Fibroblast of skin of left biceps (primary cell): ENCODE measurements around the gene SLC25A21.
"Not testable (repeated sequence)": the region's sequence is repeated elsewhere in the genome, so short reads cannot be mapped to it uniquely, and the experiment has no call there.

ENCODE experiments used
- DNase-seq, 2 experiments: peaks; one replicate each; pipeline ENCODE4 v3.0.0-alpha.2; 2013; ENCODE audit warnings: low read depth in 2 of 2

Gene SLC25A21

DNA sequence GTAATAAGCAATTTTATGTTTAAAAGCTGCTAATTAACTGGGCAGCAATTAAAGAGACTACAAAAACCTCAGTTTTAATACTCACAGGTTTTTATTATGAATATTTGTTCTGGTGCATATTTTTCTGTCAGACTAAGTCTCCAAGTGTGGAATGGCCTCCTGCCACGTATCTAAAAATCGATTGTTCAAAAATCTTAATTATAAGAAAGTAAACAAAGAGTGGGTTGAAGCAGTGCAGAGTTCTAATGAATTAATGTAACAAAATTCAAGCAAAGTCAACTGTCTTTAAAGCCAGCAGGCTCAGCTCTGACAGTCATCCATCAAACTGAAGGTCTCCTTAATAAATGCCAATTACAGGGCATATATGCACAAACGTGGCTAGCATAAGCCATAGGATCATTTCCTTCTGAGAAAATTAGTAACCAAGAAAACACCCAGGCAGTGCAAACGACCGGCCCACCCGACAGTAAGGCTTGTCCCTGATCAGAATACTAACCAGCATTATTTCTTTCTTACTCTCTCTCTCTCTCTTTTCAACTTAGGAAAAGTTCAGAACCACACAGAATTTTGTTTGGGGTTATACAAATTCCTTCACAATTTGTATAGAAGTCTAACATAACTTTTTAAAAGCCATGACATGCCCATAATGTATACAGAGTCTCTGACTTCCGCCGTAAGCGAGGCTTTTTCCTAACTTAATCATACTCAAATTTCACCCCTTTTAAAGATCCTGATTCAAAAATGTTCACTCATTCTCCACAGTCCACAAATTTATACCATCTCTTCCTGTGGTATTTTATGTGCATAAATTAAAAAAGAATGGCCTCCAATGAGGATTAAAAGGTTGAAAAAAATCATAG lies 83.8 kb downstream of the SLC25A21 start:
- no peak for DNase-seq

DNA sequence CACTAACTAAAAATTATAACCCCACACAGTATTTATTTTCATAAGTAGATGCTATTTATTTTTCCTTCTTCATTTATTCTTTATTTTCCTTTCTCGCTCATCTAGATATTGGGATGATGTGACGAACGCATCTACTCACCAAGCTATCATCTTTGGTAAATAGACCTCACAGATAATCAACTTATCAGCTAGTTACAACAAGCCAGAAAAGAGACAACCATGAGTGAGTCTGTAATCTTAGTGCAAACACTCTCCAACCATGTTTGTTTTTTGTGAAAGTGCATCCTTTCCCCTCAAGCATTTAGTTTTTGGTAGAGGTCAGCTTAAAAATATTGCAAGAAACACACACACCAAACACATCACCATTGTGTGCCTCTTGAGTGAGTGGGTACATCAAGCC lies 84.9 kb downstream of the SLC25A21 start:
- no peak for DNase-seq

DNA sequence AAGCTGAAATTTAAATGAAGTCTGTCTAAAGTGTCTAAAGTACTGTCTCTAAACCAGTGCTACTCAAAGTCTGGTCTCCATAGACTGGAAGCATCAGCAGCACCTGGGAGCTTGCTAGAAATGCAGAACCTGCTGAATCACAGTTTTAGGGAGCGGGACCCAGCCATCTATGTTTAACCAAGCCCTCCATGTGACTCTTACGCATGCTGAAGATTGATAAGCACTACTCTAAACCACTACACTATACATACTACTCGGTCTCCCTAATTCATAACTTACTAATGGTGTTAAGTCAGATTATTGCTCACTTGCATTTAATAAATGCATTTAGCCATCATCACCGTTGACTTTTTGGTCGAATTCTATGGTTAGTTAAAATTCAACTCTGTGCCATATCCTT lies 88.8 kb downstream of the SLC25A21 start:
- no peak for DNase-seq

DNA sequence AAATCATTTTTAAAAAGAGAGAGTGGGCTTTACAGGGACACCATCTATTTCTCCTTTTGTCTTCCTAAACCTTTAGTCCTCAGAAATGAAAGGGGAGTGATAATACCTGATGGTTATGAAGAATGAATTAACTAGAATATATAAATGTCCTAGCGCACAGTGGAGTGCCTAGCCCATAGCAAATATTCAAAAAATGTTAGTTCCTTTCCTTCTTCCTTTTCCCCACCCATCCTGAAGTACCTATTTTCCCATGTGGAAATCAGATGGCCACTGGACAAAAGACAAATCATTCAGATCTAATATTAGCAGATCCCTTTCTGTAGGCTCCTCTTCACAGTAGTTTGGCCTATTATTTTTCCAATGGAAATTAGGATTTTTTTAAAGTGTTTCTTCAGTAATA lies 90.0 kb downstream of the SLC25A21 start:
- DNase-seq: no peak

DNA sequence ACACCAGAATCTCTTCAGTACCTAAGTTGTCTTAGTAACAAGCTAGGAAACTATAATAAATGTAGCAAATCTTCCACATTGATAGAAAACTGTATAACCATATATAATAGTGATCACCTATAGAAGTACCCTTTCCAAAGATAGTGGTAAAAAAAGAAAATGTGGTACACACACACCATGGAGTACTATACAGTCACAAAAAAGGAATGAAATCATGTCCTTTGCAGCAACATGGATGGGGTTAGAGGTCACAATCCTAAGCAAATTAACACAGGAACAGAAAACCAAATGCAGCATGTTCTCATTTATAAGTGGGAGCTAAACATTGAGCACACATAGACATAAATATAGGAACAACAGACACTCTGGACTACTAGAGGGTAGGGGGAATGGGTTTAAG lies 90.5 kb downstream of the SLC25A21 start:
- DNase-seq: no peak

DNA sequence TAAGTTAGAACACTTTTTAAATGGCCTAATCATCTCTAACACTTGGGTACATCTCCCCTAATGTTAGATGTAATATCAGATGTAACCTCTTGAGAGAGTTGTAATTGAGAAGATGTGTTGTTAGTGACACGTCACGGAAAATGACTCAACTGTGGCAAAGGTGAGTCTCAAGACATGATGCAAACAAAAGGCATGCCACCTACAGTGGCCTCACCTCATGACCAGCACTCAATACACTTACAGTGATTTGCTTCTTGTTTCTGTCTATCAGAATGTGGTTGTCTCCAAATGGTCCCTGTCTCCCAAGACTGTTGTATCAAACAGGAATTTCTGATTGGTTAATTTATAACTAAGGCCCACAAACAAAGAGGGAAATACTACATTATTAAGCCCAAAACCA lies 91.2 kb downstream of the SLC25A21 start:
- no peak for DNase-seq

DNA sequence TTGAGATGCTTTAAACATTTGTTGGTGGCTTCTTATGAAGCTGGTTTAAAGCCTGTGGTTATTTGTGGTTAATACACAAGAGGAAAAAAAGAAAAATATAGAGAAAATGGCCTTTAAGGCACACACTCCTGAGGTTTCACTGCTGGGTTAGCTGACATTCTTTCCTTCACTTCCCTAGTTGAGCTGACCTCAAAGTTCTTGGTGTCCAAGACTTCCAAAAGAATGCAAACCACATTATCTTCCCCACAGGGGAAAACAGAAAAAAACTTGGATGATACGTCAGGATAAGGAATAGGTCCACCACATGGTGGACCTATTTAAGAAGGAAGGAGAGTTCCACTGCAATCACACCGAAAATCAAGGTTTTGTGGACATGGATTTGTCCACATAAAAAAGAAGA lies 94.3 kb downstream of the SLC25A21 start:
- DNase-seq: no peak

DNA sequence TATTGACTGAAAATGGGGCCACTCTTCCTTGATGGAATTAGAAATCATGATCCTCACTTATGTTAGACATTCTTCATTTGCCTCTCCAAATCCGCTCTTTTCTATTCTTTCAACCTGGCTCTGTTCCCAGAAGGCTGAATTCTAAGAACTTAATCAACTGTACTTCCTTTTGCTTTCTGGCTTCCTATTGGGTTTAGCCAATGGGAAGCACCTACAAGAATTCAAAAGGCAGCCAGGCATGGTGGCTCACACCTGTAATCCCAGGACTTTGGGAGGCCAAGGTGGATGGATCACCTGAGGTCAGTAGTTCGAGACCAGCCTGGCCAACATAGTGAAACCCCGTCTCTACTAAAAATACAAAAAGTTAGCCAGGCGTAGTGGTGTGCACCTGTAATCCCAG lies 98.1 kb downstream of the SLC25A21 start:
- DNase-seq: not testable (repeated sequence)

DNA sequence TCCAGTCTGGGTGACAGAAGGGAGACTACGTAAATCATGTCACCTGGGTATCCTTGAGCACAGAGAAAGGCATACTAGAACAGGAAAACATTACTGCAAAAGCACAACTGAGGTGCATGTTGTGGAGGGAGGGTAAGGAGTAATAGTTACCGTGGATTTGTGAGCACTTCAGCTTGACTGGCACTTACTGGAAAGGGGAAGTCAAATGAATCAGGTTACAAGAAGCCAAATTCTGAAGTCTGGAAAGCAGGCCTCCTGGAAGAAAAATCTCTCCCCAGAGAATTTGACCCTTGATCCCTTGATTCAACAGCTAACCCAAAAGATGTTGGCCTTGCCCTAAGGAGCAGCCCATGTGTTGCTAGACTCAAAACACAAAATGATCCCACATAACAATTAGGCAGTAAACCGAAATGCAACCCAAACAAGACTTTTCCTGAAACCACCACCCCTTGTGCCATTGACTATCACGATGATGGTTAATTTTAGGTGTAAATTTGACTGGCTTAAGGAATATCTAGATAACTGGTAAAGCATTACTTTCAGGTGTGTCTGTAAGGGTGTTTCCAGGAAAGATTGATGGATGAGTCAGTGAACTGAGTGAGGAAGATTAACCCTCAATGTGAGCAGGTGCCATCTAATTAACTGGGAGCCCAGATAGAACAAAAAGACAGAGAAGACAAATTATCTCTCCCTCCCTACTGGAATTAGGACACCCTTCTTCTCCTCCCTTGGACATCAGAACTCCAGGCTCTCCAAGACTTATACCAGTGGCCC lies 108.8 kb downstream of the SLC25A21 start:
- no peak for DNase-seq

DNA sequence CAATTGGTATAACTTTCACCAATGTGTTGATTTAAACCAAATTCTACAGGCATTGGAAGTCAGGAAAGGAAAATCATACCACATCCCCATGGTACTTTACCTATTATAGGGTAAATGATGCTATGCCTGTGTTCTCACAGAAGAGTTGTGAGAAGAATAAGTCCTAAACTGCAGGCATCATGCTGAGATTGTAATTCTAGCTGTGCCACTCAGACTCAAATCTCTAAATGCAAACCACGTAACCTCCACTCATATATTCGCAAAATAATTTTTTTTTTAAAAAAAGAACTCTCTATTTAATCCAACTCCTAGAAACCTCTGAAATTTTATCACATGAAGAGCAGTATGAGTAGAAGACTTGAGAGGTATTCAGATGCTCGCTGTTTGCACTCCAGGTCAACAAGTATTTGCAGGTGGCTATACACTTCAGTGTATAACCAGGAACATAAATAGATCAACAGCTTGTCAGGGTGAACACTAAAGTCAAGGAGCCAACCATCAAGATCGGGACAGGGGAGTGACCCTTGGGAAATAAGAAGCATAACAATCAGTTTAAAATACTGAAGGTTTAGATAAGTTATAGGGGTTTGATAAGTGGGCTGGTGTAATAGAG lies 110.1 kb downstream of the SLC25A21 start:
- DNase-seq: no peak

DNA sequence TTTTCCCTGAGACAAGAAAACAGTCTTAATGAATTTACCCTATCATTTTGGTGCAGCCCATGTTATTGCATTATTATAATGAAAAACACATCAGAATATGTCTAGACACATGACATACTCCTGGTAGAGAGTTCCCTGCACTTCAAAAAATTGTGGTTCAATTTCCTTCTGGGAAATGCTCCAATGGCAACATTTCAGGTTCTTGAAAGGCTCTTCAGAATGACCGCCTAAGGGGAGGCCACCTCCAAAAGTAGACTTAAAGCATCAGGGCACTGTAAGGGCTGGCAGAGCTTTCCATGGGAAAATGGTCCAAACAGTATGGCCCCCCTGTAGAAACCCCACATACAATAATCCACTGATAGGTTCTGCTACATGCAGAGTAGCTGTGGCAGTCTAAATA lies 110.7 kb downstream of the SLC25A21 start:
- DNase-seq: no peak

DNA sequence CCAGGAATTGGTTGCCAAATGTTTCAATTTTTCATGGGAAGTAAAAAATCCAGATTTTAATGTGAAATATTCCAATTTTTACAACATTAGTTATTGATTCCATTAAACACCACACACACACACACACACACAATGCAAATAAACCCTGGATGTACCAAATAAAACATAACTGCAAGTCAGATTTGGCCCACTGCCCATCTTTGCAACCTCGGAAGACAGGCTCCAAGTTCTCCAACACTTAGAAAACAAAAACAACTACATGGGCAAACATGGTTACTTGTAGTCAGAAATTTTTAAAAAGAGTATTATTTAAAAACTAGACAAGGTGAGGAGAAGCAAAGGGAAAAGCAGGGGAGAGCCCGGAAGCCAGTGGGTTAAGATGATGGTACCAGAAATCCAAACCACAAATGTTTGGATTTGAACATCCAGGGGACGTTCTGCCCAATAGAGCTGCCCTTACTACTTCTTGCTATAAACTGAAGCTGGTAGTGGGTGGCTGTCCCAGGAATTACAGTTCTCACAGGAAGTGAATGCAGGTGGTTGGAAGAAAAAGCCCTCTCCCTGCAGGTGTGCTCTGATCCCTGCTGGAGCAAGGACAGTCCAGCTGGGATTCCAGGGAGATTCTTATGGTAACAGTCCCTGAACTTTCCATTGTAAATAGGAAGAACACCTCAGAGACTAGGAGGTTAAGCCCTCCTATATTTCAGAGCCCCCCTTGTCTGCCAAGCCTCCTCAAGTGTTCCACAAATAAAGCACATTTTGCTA lies 111.7 kb downstream of the SLC25A21 start:
- DNase-seq: no peak

DNA sequence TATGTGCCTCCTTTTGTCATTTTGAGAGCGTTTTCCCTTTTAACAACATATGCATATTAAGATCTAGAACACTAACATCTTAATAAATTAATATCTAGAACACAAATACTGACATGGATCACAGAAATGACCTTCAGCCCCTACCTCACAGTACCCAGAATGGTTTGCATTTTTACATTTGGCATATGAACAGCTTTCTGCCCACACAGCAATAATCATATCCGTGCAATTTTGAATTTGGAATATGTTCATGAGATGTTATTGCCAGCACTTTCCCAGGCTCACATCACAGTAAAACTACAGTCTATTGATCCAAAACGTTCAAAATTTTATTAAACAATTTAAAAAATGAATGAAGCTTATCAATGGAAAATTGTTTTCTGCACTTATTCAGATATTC lies 114.6 kb downstream of the SLC25A21 start:
- DNase-seq: no peak

DNA sequence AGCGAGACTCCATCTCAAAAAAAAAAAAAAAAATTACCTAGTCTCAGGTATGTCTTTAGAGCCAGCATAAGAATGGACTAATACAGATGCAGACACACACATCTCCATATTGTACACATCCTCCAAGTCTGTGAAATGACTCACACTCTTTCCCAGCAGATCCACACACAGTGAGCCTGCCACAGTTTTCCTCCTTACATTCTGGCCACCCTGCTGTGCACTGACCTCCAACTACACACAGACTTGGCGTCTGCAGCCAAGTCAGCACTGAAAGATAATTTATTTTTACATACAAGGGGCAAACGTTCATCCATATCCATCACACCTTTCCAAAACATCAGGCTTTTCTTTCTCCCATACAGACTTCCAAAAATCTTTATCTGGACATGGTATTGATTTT lies 115.9 kb downstream of the SLC25A21 start:
- DNase-seq: peak in 1 of 2 experiments; percentile 25

DNA sequence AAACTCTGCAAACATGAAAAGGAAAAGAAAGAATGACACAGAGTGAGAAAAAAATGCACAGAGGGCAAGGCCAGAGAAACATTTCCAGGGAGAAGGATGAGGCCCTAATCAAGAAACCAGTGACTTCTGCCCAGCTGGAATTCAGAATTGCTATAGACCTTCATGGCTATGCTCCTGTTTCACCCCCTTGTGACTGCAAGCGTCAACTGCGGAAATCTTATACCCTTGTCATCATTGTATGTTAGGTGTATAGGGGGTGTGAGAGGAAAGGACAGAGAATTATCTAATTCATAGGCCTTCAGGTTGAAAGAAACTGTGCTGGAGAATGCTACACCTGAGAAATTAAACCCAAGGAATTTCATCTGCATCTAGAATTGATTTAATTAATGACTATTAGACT lies 117.5 kb downstream of the SLC25A21 start:
- DNase-seq: no peak

DNA sequence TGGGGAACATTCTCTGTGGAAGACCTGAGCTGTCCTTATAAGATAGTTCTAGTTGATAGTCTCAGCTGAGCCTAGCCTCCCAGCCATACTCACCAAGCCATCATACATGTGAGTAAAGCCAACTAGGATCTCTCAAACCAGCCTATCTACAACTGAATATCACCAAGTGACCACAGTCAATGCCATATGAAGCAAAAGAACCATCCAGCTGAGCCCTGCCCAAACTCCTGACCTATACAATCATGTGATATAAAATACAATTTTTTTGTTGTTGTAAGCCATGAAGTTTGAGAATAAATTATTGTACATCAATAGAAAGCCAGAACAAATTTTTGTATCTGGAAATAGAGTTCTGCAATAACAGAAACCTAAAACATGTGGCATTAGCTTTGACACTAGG lies 118.3 kb downstream of the SLC25A21 start:
- no peak for DNase-seq

DNA sequence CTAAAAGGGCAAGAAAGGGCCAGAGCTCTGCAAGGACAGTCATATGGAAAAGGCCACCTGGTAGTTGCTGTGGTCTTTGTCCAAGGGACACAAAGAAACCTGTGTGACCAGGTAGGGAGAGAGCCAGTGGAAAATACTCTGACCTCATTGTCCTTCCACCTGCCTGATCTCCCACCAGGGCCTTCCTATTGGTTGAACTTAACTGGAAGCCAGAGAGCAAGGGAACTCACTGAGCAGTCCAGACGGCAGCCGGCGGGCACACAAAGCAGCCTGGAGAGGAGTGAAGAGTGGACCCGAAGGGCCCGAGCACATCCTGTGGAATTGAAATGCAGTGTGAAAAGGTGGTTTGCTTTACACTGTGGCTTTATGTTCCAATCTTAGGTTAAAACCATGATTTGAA lies 120.7 kb downstream of the SLC25A21 start:
- DNase-seq: no peak

DNA sequence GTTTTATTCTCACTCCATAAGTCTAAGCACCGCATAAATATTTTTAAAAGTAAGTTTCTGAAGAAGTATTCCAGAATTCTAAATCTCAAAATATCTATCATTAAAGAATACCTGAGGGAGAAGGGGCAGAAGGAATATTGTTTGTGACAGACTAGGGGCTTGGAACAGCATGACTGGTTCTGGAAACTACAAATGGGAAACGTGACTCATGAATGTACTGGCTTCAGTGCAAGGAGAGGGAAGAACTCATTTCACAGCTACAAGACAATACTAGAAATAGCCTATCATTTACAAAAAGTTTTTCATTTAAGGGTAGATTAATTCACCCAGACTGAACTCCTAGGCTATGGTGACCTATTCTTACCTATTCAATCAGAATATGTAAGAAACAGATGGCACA lies 121.3 kb downstream of the SLC25A21 start:
- no peak for DNase-seq

DNA sequence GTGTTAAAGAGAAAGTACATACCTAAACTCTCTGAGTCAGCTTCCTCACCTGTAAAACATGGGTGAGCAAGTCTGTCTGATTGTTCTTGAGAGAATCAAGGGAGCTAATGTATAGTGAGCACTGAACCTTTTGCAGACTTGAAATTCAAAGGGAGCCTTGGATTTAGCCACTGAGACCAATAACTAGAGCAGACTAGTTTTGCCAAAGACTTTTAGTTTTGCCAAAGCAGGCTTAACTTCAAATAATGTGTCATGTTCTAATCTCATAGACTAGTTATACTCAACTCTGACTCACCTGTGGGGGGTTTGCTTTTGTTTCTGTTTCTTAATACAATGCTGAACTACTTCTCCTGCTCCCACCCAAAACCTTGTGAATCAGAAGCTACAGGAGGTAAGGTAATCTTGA lies 123.7 kb downstream of the SLC25A21 start:
- DNase-seq: no peak

DNA sequence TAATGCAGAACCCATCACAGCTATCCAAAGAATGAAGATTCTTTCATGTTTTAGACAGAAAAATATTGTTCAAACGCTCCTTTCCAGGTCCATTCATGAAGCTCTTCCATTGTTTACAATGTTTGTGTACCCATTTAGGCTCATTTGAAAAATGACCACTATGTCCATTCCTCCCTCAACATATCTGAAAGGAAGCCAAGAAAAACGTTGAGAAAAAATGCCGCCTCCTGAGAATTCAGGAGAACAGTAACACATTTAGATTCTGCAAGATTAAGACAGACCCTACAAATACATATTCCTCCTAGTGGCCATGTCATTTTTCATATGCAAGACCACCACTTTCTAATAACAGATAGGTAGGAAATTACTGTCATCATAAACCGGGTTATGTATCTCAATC lies 124.4 kb downstream of the SLC25A21 start:
- DNase-seq: no peak

DNA sequence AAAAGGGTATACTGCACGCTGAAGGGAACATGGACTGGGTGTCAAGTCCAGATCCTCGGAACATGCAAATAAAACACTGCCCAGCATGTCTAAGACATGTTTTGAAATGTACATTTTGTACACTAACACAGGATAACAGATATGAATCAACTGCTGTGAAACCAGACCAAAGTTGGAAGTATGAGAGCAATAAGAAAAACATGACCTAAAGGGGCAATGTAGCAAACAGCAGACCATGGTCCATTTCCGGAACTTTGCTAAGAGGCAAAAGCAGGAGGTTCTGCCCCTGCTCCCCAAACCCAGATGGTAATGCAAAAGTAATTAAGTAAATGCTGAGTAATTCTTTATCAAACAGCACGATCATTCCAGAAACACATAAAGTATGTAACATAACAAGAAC lies 125.2 kb downstream of the SLC25A21 start:
- DNase-seq: no peak

DNA sequence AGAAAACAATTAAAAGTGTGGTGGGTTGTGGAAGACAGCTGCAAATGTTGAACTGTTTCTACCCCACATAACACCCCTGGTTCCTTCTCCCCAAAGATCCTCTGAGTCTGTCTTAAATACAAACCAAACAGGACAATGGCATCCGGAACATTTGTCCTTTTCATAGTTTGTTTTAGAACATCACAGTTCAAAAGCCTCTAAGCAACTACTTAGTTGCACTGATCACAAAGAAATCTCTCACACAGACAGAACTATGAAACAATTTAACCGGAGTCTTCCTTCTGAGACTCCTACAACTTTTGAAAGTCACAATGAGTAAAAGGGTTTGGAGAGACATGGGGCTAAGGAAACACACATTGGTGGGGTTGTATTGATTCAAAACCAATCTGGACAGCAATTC lies 125.6 kb downstream of the SLC25A21 start:
- DNase-seq: no peak
